Kidney capillary endothelial cell (primary cell): Measurements from ENCODE around the gene DLEU7.

Experiments
- DNase-seq: peaks from one replicate; pipeline ENCODE4 v3.0.0-alpha.2; 2018; ENCODE audit warnings: low spot score

DLEU7 gene

GRCh38 chr13:50843257-50844083 is at the start of gene DLEU7:
DLEU7 (minus strand) TSS chr13:50843692; CDS start chr13:50843646, 46 bp downstream.
- DNase-seq: no peak

DNA sequence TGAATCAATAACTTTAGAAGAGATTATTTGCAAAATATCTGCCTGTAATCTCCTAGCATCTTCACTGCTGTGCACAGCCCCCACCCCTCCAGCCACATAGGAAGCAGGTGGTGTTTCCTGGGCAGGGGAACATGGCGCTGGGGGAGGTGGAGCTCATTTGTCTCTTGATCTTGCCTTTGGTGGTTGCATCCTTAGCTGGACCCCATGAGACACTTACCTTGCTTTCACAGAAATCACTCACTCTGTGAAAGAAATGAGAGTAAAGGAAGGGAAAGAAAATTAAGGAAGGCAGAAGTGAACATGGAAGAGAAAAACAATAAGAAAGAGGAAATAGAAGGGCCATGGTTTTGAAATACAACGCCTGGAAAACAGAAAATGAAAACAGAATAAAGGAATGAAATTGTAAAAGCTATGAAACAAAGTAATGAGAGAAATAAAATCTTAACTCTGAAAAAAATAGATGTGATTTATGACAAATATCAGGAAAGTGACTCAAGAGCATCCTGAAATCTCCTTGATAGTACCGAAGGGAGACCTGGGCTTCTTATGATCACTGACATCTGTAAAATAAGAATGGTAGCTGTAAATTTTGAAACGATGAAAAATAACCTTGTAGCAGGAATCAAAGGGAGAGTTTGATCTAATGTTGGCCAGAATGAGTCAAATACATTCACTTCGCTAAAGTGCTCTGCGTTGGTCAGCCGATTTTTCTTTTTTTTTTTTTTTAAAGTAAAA is 48.9 kb upstream of the DLEU7 start:
- DNase-seq: no peak

DNA sequence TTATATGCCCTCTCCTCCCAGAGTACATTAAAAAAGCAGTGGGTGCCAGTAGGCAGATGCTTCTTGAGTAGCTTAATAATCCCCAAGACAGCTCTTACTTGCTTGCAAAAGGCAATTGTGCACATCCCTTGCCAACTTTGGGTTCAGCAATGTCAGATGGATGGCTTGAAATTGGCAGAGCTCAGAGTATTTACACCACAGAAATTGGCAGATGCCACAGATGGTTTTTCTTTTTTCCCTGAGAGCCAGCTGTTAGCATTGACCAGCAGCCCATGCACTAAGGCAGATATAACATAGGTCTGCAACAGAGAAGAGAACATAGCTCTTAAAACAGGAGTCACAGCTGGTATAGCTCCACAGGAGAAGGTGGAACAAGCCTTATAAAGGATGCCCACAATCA is 47.7 kb upstream of the DLEU7 start:
- DNase-seq: no peak

- DNase-seq: no peak
Measured at GRCh38 chr13:50889317-50889716, 45.8 kb upstream of the DLEU7 start.

GRCh38 chr13:50888362-50888761 is 44.9 kb upstream of the DLEU7 start:
- DNase-seq: no peak

- DNase-seq: no peak
Measured at GRCh38 chr13:50887151-50887550, 43.7 kb upstream of the DLEU7 start.

DNA sequence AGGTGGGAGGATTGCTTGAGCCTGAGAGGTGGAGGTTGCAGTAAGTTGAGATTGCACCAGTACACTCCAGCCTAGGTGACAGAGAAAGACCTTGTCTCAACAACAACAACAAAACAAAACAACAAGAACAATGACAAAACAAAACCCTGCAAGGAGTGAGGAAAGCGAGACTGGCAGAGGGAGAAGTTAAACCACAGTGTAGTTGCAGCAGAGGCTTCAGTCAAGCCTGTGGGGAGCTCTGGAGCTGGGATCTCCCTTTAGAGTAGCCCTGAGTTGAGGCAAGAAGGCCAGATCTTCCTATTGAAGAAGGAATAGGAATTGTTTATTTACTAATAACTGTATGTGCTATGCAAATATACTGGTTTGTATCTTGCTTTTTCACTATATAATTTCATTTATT is 40.8 kb upstream of the DLEU7 start:
- DNase-seq: no peak

DNA sequence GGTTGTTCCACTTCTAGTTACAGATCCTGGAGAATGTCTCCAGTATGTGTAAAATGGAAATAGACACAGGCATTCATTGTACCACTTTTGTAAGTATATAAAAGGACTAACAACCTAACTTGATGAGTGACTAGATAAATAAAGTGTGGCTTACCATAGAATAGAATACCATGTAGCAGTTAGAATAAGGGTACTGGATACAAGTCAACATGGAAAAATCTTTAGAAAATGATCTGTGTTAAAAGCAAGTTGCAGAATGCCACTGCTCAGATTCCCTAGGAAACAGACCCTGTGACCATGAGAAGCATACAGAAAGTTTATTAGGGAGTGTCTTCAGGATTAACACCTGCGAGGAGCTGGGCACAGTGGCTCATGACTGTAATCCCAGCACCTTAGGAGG is 40.2 kb upstream of the DLEU7 start:
- DNase-seq: no peak

DNA sequence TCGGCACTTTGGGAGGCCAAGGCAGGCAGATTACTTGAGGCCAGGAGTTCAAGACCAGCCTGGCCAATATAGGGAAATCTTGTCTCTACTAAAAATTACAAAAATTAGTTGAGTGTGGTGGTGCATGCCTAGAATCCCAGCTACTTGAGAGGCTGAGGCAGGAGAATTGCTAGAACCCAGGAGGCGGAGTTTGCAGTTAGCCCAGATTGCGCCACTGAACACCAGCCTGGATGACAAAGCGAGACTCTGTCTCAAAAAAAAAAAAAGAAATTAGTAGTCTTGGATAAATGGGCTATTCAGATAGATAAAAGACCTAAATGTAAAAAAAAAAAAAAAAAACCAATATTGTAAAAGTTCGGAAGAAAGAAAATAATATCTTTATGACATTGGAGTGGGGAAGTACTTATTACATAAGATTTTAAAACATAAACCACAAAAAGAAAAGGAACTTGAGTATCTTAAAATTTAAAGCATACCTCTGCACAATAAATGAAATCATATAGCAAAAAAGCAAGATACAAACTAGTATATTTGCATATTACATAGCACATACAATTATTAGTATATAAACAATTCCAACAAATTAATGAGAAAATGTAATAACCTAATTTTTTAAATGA is 39.4 kb upstream of the DLEU7 start:
- DNase-seq: no peak

DNA sequence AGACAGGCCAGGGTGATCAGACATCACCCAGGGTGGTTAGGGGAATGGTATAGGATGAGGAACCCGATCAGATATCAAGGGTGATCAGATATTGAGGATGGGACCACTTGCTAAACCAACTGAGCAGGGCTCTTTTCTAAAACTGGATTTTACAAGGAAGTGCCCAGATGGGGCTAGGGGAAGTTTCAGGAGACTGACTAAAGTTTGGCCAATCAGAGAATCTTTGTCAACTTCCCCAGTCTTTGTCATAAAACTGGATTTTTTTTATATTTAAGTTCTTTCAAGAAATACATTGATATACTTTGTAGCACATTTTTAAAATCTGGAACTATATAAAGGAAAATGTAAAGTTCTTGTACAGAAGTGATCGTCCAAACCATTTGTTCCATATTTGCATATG is 30.5 kb upstream of the DLEU7 start:
- DNase-seq: no peak

GRCh38 chr13:50873467-50873866 is 30.0 kb upstream of the DLEU7 start:
- DNase-seq: no peak

- no peak for DNase-seq
Measured at GRCh38 chr13:50871405-50871804, 27.9 kb upstream of the DLEU7 start.

DNA sequence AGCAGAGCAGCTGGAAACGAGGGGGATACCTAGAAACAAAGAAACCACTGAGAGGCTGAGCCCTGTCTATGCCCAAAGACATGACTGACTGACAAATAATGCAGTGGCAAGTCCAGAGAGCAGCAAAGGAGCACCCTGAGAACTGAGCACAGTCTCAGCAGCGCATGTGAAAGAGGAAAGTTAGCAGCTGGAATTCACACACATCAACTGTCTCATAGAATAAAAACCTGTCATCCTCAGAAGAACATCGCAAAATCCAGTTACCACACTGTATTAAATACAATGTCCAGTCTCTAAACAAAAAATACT is 24.1 kb upstream of the DLEU7 start:
- no peak for DNase-seq

- no peak for DNase-seq
Measured at GRCh38 chr13:50866817-50867636, 23.5 kb upstream of the DLEU7 start.

GRCh38 chr13:50864492-50864891 is 21.0 kb upstream of the DLEU7 start:
- no peak for DNase-seq

DNA sequence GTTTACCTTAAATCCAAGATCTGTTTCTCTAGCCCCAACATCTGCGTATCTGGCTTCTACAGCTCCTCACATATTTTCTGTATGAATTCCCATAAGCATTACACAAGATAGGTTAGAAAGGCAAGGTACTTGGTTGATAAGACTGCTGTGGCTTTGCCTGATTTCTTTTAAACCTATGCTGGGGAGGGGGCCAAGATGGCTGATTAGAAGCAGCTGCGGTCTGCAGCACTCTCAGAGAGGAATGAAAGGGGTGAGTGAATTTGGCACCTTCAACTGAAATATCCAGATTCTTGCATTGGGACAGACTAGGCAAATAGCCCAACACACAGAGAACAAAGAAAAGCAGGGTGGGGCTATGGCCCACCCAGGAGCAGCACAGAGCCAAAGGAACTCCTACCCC is 12.2 kb upstream of the DLEU7 start:
- no peak for DNase-seq

DNA sequence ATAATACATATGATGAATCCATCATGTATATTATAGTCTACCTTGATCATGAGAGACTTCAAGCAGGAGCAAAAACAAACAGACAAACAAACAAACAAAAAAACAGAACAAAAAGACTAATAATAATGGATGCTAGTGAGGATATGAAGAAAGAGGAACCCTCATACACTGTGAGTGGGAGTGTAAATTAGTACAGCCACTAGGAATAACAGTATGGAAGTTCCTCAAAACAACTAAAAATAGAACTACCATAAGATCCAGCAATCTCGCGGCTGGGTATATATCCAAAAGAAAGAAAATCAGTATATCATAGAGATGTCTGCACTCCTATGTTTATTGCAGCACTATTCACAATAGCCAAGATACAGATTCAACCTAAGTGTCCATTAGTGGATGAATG is 7.0 kb upstream of the DLEU7 start:
- DNase-seq: no peak

DNA sequence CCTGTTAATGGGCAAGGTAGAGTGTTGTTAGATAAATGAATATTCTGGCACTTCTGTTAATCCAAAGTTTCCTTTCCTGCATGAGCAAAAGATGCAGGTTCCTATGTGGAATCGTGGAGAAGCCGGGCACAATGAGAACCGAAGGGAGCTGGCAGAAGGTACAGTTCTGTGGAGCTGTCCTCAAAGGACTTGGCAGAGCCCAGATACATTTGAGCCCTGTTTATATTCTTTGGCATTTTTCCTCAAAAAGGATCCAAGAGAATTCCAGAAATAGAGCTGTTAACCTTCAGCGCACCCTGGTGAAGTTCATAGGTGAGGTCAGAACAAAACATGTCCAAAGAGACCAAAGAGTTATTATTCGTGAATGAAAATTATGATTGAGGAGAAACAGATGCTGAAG is 4.0 kb upstream of the DLEU7 start:
- no peak for DNase-seq

- DNase-seq: no peak
Measured at GRCh38 chr13:50846861-50847475, 3.5 kb upstream of the DLEU7 start.

GRCh38 chr13:50845211-50845610 is 1.7 kb upstream of the DLEU7 start:
- no peak for DNase-seq

- no peak for DNase-seq
Measured at GRCh38 chr13:50844084-50844875, 788 bp upstream of the DLEU7 start.
